Measurements from ENCODE around the gene DPP10. TPM values are rescaled to one million over a fixed set of nuclear protein-coding genes. Genes with fewer than 3 reads are reported as not detected.

The DPP10 gene
- total and polyA plus RNA-seq, 10 of the 15 experiments (the other 5 are each of a cell fraction or from before 2014, with no cell fraction given): not detected

GRCh38 chr2:114857196-114857595 is 414.8 kb downstream of the DPP10 start:
- ATAC-seq (no peak), DNase-seq (ENCODE audit: low read depth, low spot score) (no peak), FAIRE-seq (no peak)
- intact Hi-C loops (cut with micrococcal nuclease; ENCODE audit: unreplicated experiment) (no loop called here), in situ Hi-C loops (cut with MboI) (no loop called here)
- ChIA-PET POLR2A (no interaction called here), RAD21 (ENCODE audit: unreplicated experiment) (no interaction called here), SMC1A (ENCODE audit: uncharacterized antibody, unreplicated experiment) (interaction anchor here (1.0 kb wide), 1 partner anchor 9 kb away, joined by 3 read pairs; no protein-coding TSS in a partner anchor), CTCF (no interaction called here)
- no TSS peak for BruUV-seq (replicated peaks)
- Histone ChIP-seq H4K20me1 (ENCODE audit: control insufficient read depth, insufficient read depth) (no peaks in the 10 kb centered on the region), H2AFZ (ENCODE audit: control insufficient read depth, low read depth, low read length) (no peak overlapping the region), H3K9me3 (replicated peaks; ENCODE audit: control insufficient read depth, insufficient read depth, low read length) (no peaks in the 10 kb centered on the region), H3K27ac (ENCODE audit: control insufficient read depth, insufficient read depth) (no peak overlapping the region), H3K36me3 (ENCODE audit: control insufficient read depth in 2 of 2, insufficient read depth in 2 of 2, low read length in 1 of 2) (no peaks in the 10 kb centered on the region), H3K4me2 (ENCODE audit: control insufficient read depth, insufficient read depth) (no peak overlapping the region), H3K9ac (ENCODE audit: control insufficient read depth, insufficient read depth, low read length) (no peak overlapping the region), H3K4me3 (no peak overlapping the region), H3K27me3 (replicated peaks in 1 of 2; ENCODE audit: control insufficient read depth in 2 of 2, insufficient read depth in 2 of 2, low read length in 1 of 2) (no peaks in the 10 kb centered on the region), H3K79me2 (ENCODE audit: control insufficient read depth, insufficient read depth, low read length) (no peaks in the 10 kb centered on the region), H3K4me1 (ENCODE audit: control insufficient read depth, insufficient read depth, low read length) (no peaks in the 10 kb centered on the region)
- TF ChIP-seq RAD21 (IDR thresholded peaks at IDR 0.05; ENCODE audit: insufficient read depth, low read depth, low read length) (no peak), ATF2 (IDR thresholded peaks at IDR 0.05; ENCODE audit: low read length) (no peak), PAX5 (IDR thresholded peaks at IDR 0.05; ENCODE audit: borderline replicate concordance, low read depth, low read length) (no peak), TCF7 (IDR thresholded peaks at IDR 0.05; ENCODE audit: borderline replicate concordance) (no peak), ZNF274 (IDR thresholded peaks at IDR 0.05; ENCODE audit: insufficient read depth, insufficient read length) (no peak), KLF5 (IDR thresholded peaks at IDR 0.05; ENCODE audit: partially characterized antibody) (no peak), NR2F1 (conservative IDR thresholded peaks at IDR 0.05) (no peak), BCL3 (IDR thresholded peaks at IDR 0.05; ENCODE audit: borderline replicate concordance, insufficient read depth, low read depth, low read length, poor library complexity, severe bottlenecking) (no peak), ATF3 (IDR thresholded peaks at IDR 0.05; ENCODE audit: borderline replicate concordance, extremely low read depth, low read depth, low read length) (no peak), MAX (IDR thresholded peaks at IDR 0.05; ENCODE audit: low read depth, low read length) (no peak)
- WGBS (ENCODE audit: insufficient coverage, insufficient replicate concordance, low lambda C conversion rate, missing lambda C conversion rate): 0% methylated on average over 1 of the region's 1 CpG

All from GM12878 (cell line).